Progenitor cell of endocrine pancreas (in vitro differentiated cells): ENCODE results near the gene PTPRU. TPM values are rescaled to one million over a fixed set of nuclear protein-coding genes. Genes with fewer than 3 reads are reported as not detected.
"Not testable (repeated sequence)": the region's sequence is repeated elsewhere in the genome, so short reads cannot be mapped to it uniquely, and the experiment has no call there.

Source experiments
- DNase-seq: peaks from one replicate; pipeline ENCODE4 v3.0.0; 2021; ENCODE audit warnings: low spot score; ENCODE audit not compliant: unreplicated experiment
- H3K27ac Mint-ChIP-seq: 2 replicates; pipeline ENCODE4 v1.8.0; 2021; ENCODE audit warnings: mild to moderate bottlenecking, moderate library complexity, mixed read lengths
- H3K27me3 Mint-ChIP-seq: 2 replicates; pipeline ENCODE4 v1.8.0; 2021; ENCODE audit warnings: mixed read lengths
- H3K36me3 Mint-ChIP-seq: 2 replicates; pipeline ENCODE4 v1.8.0; 2022; ENCODE audit warnings: mixed read lengths; ENCODE audit not compliant: insufficient read depth
- H3K4me1 Mint-ChIP-seq: 2 replicates; pipeline ENCODE4 v1.8.0; 2021; ENCODE audit warnings: low read depth, mixed read lengths
- H3K4me3 Mint-ChIP-seq: 2 replicates; pipeline ENCODE4 v1.8.0; 2021; ENCODE audit warnings: low read depth, mild to moderate bottlenecking, moderate library complexity, mixed read lengths
- H3K9me3 Mint-ChIP-seq: 2 replicates; pipeline ENCODE4 v1.8.0; 2021; ENCODE audit warnings: low read depth, mixed read lengths
- total RNA-seq: library from RNA; stranded (reverse); gene quantifications from 2 replicates; pipeline ENCODE4 v1.2.1, GENCODE V29; 2021
- TF ChIP-seq, protein P1 (sequence below): fragments of 200-600 bp; sonication (generic); IDR thresholded peaks from one replicate; pipeline ENCODE4 v1.5.0; 2021; ENCODE audit warnings: antibody characterized with exemption, mild to moderate bottlenecking; ENCODE audit not compliant: unreplicated experiment

The PTPRU gene
- total RNA-seq, 1 donor from 2014 or later: 79.4 TPM

DNA sequence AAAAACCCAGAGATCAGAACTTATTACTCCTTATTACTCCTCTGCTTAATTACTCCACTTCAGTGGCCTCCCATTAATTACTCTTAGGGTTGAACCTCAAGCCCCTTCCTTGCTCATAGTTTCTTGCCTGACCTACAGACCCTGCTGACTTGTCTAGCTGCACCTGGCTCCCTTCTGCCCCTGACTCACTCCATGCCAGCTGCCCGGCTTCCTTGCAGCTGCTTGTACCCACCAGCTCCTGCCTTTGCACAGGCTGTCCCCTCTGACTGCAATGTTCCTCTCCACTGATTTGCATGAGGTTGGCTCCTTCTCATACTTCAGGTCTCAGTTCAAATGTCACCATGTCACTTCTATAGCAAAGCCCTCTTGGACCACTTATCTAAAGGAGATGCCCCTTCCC is 1.9 kb upstream of the PTPRU start:
- peaks cover 19% of the 10 kb centered on the region for H3K27me3 Mint-ChIP-seq
- TF ChIP-seq, protein P1, sequence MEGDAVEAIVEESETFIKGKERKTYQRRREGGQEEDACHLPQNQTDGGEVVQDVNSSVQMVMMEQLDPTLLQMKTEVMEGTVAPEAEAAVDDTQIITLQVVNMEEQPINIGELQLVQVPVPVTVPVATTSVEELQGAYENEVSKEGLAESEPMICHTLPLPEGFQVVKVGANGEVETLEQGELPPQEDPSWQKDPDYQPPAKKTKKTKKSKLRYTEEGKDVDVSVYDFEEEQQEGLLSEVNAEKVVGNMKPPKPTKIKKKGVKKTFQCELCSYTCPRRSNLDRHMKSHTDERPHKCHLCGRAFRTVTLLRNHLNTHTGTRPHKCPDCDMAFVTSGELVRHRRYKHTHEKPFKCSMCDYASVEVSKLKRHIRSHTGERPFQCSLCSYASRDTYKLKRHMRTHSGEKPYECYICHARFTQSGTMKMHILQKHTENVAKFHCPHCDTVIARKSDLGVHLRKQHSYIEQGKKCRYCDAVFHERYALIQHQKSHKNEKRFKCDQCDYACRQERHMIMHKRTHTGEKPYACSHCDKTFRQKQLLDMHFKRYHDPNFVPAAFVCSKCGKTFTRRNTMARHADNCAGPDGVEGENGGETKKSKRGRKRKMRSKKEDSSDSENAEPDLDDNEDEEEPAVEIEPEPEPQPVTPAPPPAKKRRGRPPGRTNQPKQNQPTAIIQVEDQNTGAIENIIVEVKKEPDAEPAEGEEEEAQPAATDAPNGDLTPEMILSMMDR: no peak

DNA sequence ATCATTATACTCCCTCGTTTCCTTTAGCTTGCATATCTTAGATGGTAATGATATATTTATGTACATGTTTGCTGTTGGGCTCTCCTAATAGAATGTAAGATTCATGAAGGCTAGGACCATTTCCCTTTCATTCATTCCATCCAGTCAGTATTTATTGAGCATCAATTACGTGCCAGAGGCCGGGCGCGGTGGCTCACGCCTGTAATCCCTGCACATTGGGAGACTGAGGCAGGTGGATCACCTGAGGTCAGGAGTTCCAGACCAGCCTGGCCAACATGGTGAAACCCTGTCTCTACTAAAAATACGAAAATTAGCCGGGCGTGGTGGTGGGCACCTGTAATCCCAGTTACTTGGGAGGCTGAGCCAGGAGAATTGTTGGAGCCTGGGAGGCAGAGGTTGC is 1.4 kb upstream of the PTPRU start:
- not testable (repeated sequence) for DNase-seq, H3K27ac Mint-ChIP-seq, H3K9me3 Mint-ChIP-seq, H3K4me3 Mint-ChIP-seq, H3K36me3 Mint-ChIP-seq
- peaks cover 19% of the 10 kb centered on the region for H3K27me3 Mint-ChIP-seq
- peaks cover 20% of the 10 kb centered on the region for H3K4me1 Mint-ChIP-seq

More for the DNA sequence above, 1.9 kb upstream of the PTPRU start:
- no peak for DNase-seq
- H3K36me3 Mint-ChIP-seq: no peaks in the 10 kb centered on the region
- no peaks in the 10 kb centered on the region for H3K9me3 Mint-ChIP-seq
- H3K4me1 Mint-ChIP-seq: peaks cover 20% of the 10 kb centered on the region
- no peak overlapping the region for H3K27ac Mint-ChIP-seq
- no peak overlapping the region for H3K4me3 Mint-ChIP-seq

DNA sequence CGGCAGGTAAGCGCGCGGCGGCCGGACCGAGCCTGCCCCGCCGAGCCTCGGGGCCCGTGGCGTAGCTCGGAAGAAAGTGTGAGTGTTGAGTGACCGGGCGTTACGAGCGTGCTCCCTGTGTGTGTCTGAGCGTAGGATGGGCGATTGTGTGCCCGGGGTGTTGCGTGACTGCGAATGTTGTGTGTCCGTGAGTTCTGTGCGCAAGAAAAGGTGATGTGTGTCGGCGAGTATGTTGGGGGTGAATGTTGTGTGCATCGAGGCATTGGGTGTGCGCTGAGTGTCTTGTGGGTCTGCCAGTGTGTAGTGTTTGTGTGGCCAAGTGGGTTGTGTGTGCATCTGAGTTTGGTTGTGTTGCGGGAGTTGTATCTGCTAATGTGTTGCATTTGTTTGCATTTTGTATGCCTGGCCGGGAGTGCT is 398 bp downstream of the PTPRU start:
- Mint-ChIP-seq H3K36me3 (no peaks in the 10 kb centered on the region), H3K4me1 (peaks cover 22% of the 10 kb centered on the region), H3K9me3 (no peaks in the 10 kb centered on the region), H3K27me3 (peaks cover 19% of the 10 kb centered on the region), H3K4me3 (peak overlapping the region; percentile 86), H3K27ac (peak overlapping the region; percentile 91)
- DNase-seq: no peak
- TF ChIP-seq, protein P1: no peak

DNA sequence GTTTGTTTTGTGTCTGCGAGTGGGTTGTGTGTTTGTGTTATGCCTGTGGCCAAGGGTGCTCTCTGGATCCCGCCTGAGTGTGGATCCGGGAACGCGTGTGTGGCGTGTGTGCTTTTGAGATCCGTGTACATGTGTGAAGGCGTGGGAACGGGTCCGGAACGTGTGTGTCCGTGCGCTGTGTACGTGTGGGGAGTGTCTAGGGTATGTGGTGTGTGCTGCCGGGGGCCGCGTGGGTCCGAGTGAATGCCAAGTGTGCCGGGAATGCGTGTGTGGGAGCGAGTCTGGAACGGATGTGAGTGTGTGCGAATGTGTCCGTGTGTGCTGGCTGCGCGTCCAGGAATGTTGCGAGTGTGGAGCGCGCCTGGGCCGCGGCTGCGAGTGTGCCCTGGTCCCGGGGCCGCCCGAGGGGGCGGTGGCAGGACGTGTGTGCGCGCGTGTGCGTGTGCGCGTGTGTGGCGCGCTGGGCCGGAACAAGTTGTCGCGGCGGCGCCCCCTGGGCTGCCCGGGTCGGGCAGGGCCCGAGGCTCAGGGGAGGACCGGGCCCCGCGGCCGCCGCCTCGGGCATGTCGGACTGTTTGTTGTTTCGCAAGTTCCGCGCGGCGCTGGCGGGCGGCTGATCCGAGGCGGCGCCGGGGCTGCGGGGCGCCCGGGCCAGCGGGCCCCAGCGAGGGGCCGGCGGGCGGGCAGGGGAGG is 953 bp downstream of the PTPRU start:
- peak overlapping the region; percentile 91 for H3K27ac Mint-ChIP-seq

DNA sequence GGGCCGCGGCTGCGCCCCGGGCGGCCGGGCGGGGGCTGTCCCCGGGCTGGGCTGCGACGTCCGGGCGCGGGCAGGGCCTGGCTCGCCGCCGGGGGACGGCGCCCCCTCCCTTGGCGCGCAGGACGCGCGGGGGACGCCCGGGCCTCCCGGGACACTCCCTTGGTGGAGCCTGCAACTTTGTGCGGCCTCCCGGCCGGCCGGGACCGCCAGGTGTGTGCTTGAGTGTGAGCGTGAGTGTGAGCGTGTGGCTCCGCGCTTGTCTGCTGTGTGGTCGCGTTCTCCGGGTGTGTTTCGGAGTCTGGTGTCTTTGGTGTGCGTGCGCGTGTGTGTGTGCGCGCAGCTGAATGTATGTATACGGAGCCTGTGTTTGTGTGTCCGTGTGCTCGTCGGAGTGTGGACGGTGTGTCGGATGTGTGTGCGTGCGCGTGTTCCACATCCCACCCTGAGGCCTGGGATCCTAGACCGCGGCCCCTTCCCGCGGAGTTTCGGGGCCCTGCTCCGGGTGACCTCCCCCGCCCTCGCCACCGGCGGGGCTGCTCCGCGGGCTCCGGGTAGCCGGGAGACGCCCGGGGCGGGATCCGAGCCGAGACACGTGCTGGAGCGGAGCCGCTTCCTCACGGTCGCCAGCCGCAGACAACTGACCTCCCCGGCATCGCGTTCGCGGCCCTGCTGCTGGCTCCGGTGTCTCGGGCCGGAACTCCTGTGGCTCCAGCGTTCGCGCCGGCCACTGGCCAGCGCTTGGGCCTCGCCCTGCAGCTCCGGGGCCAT is 1.7 kb downstream of the PTPRU start:
- Mint-ChIP-seq H3K9me3 (no peaks in the 10 kb centered on the region), H3K4me1 (peaks cover 22% of the 10 kb centered on the region), H3K27me3 (peaks cover 15% of the 10 kb centered on the region), H3K27ac (peak overlapping the region; percentile 95), H3K36me3 (no peaks in the 10 kb centered on the region), H3K4me3 (peak overlapping the region; percentile 89)
- peak; percentile 35 for DNase-seq
- TF ChIP-seq, protein P1: no peak

More for the DNA sequence above, 953 bp downstream of the PTPRU start:
- H3K27me3 Mint-ChIP-seq: peaks cover 19% of the 10 kb centered on the region
- no peaks in the 10 kb centered on the region for H3K9me3 Mint-ChIP-seq
- peak overlapping the region; percentile 86 for H3K4me3 Mint-ChIP-seq
- peaks cover 22% of the 10 kb centered on the region for H3K4me1 Mint-ChIP-seq
- TF ChIP-seq, protein P1: no peak
- DNase-seq: peak; percentile 42
- no peaks in the 10 kb centered on the region for H3K36me3 Mint-ChIP-seq
